AG04450 (cell line): Measurements from ENCODE around the gene FILIP1L. TPM values are rescaled to one million over a fixed set of nuclear protein-coding genes. Genes with fewer than 3 reads are reported as not detected.

Experiments
- CTCF ChIA-PET: fragments of 300-600, 350-600 bp; formaldehyde crosslinking; extraction: SDS; loops from one replicate; lab custom pipeline; 2022; ENCODE audit warnings: antibody characterized with exemption, inconsistent platforms; lab: Charles Lee
- POLR2A ChIA-PET: fragments of 350-600 bp; formaldehyde crosslinking; extraction: SDS; loops from one replicate; lab custom pipeline; 2021; ENCODE audit warnings: antibody characterized with exemption, inconsistent platforms; lab: Yijun Ruan, JAX
- DNase-seq: peaks from one replicate; pipeline ENCODE4 v3.0.0-alpha.2; 2011; ENCODE audit warnings: low read depth, low spot score
- H3K27ac ChIP-seq: one replicate; pipeline ENCODE4 v1.5.1; 2012; ENCODE audit warnings: low read depth, low read length, control low read depth
- H3K27me3 ChIP-seq: one replicate; pipeline ENCODE4 v1.6.0; 2012; ENCODE audit warnings: low read length; ENCODE audit not compliant: control insufficient read depth, insufficient read depth
- H3K4me3 ChIP-seq: 2 replicates; pipeline ENCODE4 v1.5.1; 2011; ENCODE audit warnings: mild to moderate bottlenecking, low read depth, low read length, control low read depth
- H3K9me3 ChIP-seq: 2 replicates; pipeline ENCODE4 v1.5.1; 2012; ENCODE audit warnings: low read length; ENCODE audit not compliant: control insufficient read depth, insufficient read depth
- polyA plus RNA-seq: library from polyadenylated mRNA; depleted of rRNA; stranded (reverse); fragments of >200 nt; gene quantifications from 2 replicates; pipeline ENCODE4 v1.2.3, GENCODE V29; 2011
- TF ChIP-seq, protein P1 (sequence below): IDR thresholded peaks from 2 replicates; pipeline ENCODE4 v1.5.1; 2011; ENCODE audit warnings: low read depth, low read length, control low read depth, inconsistent platforms

Gene FILIP1L
- polyA plus RNA-seq, 1 experiment, result 75.5 TPM

DNA sequence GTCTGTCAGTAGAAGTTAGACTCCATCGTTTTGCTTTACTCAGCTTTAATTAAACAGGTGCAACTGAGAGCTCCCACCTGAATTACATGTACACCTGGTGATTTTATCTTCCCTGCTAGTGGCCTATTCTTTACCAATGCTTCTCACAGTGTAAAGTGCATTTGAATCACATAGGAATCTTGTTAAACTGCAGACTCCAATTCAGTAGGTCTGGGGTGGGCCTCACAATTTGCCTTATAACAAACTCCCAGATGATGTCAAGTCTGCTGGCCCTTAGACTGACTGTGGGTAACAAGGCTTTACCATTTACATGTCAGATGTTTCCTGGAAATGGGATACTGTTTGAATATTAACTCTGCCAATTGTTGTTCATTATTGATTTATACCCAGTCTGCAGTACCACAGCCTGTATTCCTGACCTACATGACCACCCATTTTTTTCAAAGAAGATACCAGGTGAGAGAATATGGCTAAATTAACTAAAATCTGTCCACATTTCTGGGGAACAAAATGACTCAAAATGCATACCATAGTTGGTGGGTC, 259.5 kb downstream of the FILIP1L start:
- DNase-seq, result no peak
- no peak overlapping the region for H3K27ac ChIP-seq
- H3K27me3 ChIP-seq, result no peaks in the 10 kb centered on the region
- TF ChIP-seq, protein P1, sequence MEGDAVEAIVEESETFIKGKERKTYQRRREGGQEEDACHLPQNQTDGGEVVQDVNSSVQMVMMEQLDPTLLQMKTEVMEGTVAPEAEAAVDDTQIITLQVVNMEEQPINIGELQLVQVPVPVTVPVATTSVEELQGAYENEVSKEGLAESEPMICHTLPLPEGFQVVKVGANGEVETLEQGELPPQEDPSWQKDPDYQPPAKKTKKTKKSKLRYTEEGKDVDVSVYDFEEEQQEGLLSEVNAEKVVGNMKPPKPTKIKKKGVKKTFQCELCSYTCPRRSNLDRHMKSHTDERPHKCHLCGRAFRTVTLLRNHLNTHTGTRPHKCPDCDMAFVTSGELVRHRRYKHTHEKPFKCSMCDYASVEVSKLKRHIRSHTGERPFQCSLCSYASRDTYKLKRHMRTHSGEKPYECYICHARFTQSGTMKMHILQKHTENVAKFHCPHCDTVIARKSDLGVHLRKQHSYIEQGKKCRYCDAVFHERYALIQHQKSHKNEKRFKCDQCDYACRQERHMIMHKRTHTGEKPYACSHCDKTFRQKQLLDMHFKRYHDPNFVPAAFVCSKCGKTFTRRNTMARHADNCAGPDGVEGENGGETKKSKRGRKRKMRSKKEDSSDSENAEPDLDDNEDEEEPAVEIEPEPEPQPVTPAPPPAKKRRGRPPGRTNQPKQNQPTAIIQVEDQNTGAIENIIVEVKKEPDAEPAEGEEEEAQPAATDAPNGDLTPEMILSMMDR, result no peak
- H3K9me3 ChIP-seq, result no peaks in the 10 kb centered on the region
- ChIA-PET POLR2A (no interaction called here), CTCF (interaction anchor here (1.3 to 1.7 kb wide), 2 partner anchors 11 to 23 kb away, joined by 3 to 8 read pairs; no protein-coding TSS in a partner anchor)
- no peak overlapping the region for H3K4me3 ChIP-seq

DNA sequence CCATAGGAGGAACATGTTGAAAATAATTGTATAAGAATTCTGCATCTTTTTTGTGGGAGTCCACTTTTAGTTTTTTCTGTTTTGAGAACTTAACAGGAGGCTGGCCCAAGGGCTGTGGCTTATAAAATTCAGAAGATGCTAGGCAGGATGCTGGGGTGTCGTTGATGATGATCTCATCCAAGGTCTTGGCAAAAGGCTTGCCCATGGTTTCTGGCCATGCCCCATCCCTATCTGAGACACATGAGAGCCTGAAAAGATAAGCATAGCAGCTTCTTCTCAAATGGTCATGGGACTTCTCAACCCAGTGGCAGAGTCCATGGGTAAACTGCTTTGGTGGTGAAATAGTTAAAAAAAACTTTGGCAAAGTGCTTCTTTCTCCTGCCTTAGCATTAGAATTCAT, 261.4 kb downstream of the FILIP1L start:
- CTCF ChIA-PET, result interaction anchor here (1.7 kb wide), 1 partner anchor 10 kb away, joined by 5 read pairs; no protein-coding TSS in a partner anchor
- H3K9me3 ChIP-seq, result no peaks in the 10 kb centered on the region
- no peaks in the 10 kb centered on the region for H3K27me3 ChIP-seq
- POLR2A ChIA-PET, result no interaction called here
- no peak overlapping the region for H3K4me3 ChIP-seq
- no peak overlapping the region for H3K27ac ChIP-seq
- no peak for DNase-seq
- TF ChIP-seq, protein P1, result no peak

DNA sequence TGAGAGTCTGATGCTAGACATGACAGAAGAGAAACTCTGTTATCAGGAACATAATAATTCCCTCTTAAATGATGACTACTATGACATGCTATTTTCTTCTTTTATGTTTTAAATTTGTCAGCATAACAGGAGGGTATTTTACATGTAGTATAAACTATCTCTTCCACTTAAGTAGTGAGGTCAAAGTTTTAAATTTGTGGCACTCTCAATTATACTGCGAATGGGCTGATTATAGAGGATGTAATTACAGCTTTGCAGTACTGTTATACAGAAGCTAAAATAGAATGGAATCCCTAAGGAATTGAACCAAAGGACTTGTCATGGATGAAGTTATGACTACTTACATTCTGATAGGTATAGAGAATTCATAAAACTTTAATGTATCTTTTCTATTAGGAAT, 262.3 kb downstream of the FILIP1L start:
- TF ChIP-seq, protein P1, result no peak
- Histone ChIP-seq H3K4me3 (no peak overlapping the region), H3K27ac (no peak overlapping the region), H3K27me3 (no peaks in the 10 kb centered on the region), H3K9me3 (no peaks in the 10 kb centered on the region)
- ChIA-PET CTCF (no interaction called here), POLR2A (no interaction called here)
- DNase-seq, result no peak

DNA sequence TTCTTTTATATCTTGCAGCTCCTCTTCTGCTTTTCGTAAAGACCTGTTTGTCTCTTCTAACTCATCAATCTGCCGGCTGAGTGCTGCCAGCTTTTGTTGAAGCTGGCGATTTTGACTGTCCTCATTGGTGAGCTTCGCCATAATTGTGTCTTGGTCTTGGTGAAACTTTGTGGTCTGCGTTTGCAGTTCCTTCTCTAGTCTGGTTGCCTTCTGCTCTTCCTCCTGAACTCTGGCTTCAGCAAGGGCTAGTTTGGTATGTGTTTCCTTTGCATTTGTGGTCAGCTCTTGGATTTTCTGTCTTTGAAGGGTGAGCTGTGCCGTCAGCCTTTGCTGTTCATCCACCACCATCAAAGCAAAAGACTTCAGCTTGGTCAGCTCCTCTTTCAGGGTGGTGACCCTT, 263.7 kb downstream of the FILIP1L start:
- no peak for DNase-seq
- TF ChIP-seq, protein P1, result no peak
- ChIA-PET POLR2A (interaction anchor here (1.6 kb wide), 1 partner anchor 404 kb away, joined by 3 read pairs; no protein-coding TSS in a partner anchor), CTCF (interaction anchor here (0.9 to 1.1 kb wide), 3 partner anchors 9 to 403 kb away, joined by 3 read pairs; no protein-coding TSS in a partner anchor)
- Histone ChIP-seq H3K9me3 (no peaks in the 10 kb centered on the region), H3K4me3 (no peak overlapping the region), H3K27me3 (no peaks in the 10 kb centered on the region), H3K27ac (no peak overlapping the region)

DNA sequence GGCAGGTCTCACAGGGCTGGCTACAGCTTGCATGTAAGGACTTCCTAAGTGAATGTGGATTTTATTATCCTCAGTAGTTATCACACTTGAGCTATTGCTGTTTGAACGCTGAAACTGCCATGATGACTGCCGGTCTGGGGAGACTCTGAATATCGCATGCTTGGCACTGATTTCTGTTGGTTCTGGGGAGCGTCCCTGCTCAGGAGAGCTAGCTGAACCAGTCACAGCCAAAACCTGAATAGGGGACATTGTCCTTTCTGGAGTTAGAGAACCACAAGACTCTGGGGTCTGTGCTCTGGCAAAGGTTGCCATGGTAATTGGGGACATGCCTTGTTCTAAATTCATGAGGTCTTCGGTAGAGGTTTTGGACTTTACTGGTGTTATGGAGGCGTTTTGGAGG, 265.9 kb downstream of the FILIP1L start:
- POLR2A ChIA-PET, result no interaction called here
- DNase-seq, result no peak
- Histone ChIP-seq H3K27ac (no peak overlapping the region), H3K27me3 (no peaks in the 10 kb centered on the region), H3K9me3 (no peaks in the 10 kb centered on the region), H3K4me3 (no peak overlapping the region)
- CTCF ChIA-PET, result interaction anchor here (2.5 kb wide), 1 partner anchor 406 kb away, joined by 14 read pairs; no protein-coding TSS in a partner anchor
- TF ChIP-seq, protein P1, result no peak
